ENCODE results near the gene TM2D3.
A peak's percentile ranks its signal among the peaks of the same experiment; 100 is the strongest.

Gene TM2D3, protein sequence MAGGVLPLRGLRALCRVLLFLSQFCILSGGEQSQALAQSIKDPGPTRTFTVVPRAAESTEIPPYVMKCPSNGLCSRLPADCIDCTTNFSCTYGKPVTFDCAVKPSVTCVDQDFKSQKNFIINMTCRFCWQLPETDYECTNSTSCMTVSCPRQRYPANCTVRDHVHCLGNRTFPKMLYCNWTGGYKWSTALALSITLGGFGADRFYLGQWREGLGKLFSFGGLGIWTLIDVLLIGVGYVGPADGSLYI

GRCh38 chr15:101652098-101652785, at the start of gene TM2D3:
TSS of gene TM2D3 (minus strand) at chr15:101652381. CDS start at chr15:101652361, 20 bp downstream.
- DNase-seq (ENCODE audit: low spot score): peak; percentile 94
- peaks cover 13% of the 10 kb centered on the region for H3K4me1 ChIP-seq (ENCODE audit: insufficient read depth, poor library complexity, severe bottlenecking)
- H3K27ac ChIP-seq (ENCODE audit: poor library complexity, severe bottlenecking): peak within 1 kb of the TSS; percentile 78
- H3K36me3 ChIP-seq (ENCODE audit: low read depth): peaks cover 35% of the 10 kb centered on the region
- H3K4me3 ChIP-seq (ENCODE audit: severe bottlenecking): peak within 1 kb of the TSS; percentile 90
- H3K27me3 ChIP-seq (ENCODE audit: insufficient read depth, poor library complexity, severe bottlenecking): no peaks in the 10 kb centered on the region
- H3K9me3 ChIP-seq (ENCODE audit: severe bottlenecking): no peaks in the 10 kb centered on the region
- TF ChIP-seq, protein P1, sequence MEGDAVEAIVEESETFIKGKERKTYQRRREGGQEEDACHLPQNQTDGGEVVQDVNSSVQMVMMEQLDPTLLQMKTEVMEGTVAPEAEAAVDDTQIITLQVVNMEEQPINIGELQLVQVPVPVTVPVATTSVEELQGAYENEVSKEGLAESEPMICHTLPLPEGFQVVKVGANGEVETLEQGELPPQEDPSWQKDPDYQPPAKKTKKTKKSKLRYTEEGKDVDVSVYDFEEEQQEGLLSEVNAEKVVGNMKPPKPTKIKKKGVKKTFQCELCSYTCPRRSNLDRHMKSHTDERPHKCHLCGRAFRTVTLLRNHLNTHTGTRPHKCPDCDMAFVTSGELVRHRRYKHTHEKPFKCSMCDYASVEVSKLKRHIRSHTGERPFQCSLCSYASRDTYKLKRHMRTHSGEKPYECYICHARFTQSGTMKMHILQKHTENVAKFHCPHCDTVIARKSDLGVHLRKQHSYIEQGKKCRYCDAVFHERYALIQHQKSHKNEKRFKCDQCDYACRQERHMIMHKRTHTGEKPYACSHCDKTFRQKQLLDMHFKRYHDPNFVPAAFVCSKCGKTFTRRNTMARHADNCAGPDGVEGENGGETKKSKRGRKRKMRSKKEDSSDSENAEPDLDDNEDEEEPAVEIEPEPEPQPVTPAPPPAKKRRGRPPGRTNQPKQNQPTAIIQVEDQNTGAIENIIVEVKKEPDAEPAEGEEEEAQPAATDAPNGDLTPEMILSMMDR (IDR thresholded peaks at IDR 0.05; ENCODE audit: poor library complexity, severe bottlenecking): peak; percentile 96
- ATAC-seq (ENCODE audit: low read depth): peak; percentile 85

GRCh38 chr15:101698314-101698713, 46.1 kb upstream of the TM2D3 start:
- Histone ChIP-seq H3K4me3 (ENCODE audit: severe bottlenecking) (no peak overlapping the region), H3K4me1 (ENCODE audit: insufficient read depth, poor library complexity, severe bottlenecking) (peaks cover 4% of the 10 kb centered on the region), H3K36me3 (ENCODE audit: low read depth) (peaks cover 21% of the 10 kb centered on the region), H3K27ac (ENCODE audit: poor library complexity, severe bottlenecking) (no peak overlapping the region), H3K9me3 (ENCODE audit: severe bottlenecking) (no peaks in the 10 kb centered on the region), H3K27me3 (ENCODE audit: insufficient read depth, poor library complexity, severe bottlenecking) (no peaks in the 10 kb centered on the region)
- no peak for DNase-seq (ENCODE audit: low spot score)
- ATAC-seq (ENCODE audit: low read depth): peak; percentile 55
- TF ChIP-seq, protein P1 (IDR thresholded peaks at IDR 0.05; ENCODE audit: poor library complexity, severe bottlenecking): no peak

DNA sequence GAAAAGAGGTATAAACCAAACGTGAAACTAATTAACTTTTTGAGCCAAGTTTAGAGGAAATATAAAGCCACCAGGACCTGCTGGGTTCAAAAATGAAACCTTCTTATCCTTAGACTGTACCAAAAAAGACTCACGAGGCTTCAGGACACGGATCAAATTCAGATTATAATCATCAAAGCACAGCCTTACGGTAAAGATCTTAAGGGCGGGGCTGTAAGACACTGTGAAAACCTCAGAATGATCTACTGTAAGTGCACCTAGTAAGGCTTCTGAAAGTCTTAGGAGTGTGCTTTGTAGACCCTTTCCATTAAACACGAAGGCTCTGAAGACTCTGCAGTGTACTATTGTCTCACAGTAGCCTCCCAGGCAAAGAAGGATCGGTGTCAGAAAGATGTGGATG, 45.3 kb upstream of the TM2D3 start:
- no peaks in the 10 kb centered on the region for H3K9me3 ChIP-seq (ENCODE audit: severe bottlenecking)
- TF ChIP-seq, protein P1 (IDR thresholded peaks at IDR 0.05; ENCODE audit: poor library complexity, severe bottlenecking): no peak
- peaks cover 12% of the 10 kb centered on the region for H3K4me1 ChIP-seq (ENCODE audit: insufficient read depth, poor library complexity, severe bottlenecking)
- H3K27ac ChIP-seq (ENCODE audit: poor library complexity, severe bottlenecking): no peak overlapping the region
- H3K4me3 ChIP-seq (ENCODE audit: severe bottlenecking): no peak overlapping the region
- no peak for ATAC-seq (ENCODE audit: low read depth)
- no peaks in the 10 kb centered on the region for H3K27me3 ChIP-seq (ENCODE audit: insufficient read depth, poor library complexity, severe bottlenecking)
- no peak for DNase-seq (ENCODE audit: low spot score)
- H3K36me3 ChIP-seq (ENCODE audit: low read depth): peaks cover 19% of the 10 kb centered on the region

GRCh38 chr15:101696829-101697228, 44.6 kb upstream of the TM2D3 start:
- Histone ChIP-seq H3K4me1 (ENCODE audit: insufficient read depth, poor library complexity, severe bottlenecking) (peaks cover 13% of the 10 kb centered on the region), H3K27ac (ENCODE audit: poor library complexity, severe bottlenecking) (no peak overlapping the region), H3K27me3 (ENCODE audit: insufficient read depth, poor library complexity, severe bottlenecking) (no peaks in the 10 kb centered on the region), H3K9me3 (ENCODE audit: severe bottlenecking) (no peaks in the 10 kb centered on the region), H3K4me3 (ENCODE audit: severe bottlenecking) (no peak overlapping the region), H3K36me3 (ENCODE audit: low read depth) (peaks cover 19% of the 10 kb centered on the region)
- TF ChIP-seq, protein P1 (IDR thresholded peaks at IDR 0.05; ENCODE audit: poor library complexity, severe bottlenecking): no peak
- ATAC-seq (ENCODE audit: low read depth): no peak
- DNase-seq (ENCODE audit: low spot score): no peak

DNA sequence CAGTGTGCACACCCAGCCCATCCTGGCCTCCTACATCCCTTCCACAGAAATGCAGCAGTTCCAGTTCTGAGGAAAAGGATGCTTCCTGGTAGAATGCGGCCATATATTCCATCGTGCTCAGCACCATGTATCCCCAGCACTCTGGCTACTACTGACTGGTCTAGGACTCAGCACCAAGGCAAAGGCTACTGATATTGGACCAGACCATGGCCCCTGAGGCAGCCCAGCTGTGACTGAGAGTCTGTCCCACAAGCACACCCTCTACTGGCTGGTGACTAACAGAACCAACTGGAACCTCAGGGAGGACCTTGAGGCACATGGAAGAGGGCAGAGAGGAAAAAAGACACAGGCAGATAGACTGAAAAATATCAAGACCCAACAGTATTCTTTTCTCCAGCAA, 42.1 kb upstream of the TM2D3 start:
- no peaks in the 10 kb centered on the region for H3K9me3 ChIP-seq (ENCODE audit: severe bottlenecking)
- DNase-seq (ENCODE audit: low spot score): no peak
- no peak for ATAC-seq (ENCODE audit: low read depth)
- TF ChIP-seq, protein P1 (IDR thresholded peaks at IDR 0.05; ENCODE audit: poor library complexity, severe bottlenecking): no peak
- peaks cover 4% of the 10 kb centered on the region for H3K36me3 ChIP-seq (ENCODE audit: low read depth)
- peaks cover 13% of the 10 kb centered on the region for H3K4me1 ChIP-seq (ENCODE audit: insufficient read depth, poor library complexity, severe bottlenecking)
- H3K27ac ChIP-seq (ENCODE audit: poor library complexity, severe bottlenecking): no peak overlapping the region
- H3K4me3 ChIP-seq (ENCODE audit: severe bottlenecking): no peak overlapping the region
- no peaks in the 10 kb centered on the region for H3K27me3 ChIP-seq (ENCODE audit: insufficient read depth, poor library complexity, severe bottlenecking)

Data from RWPE2 (cell line).